Fibroblast of lung (primary cell): ENCODE measurements around the gene MBNL2. TPM values are rescaled to one million over a fixed set of nuclear protein-coding genes. Genes with fewer than 3 reads are reported as not detected.
A peak's percentile ranks its signal among the peaks of the same experiment; 100 is the strongest.

Source experiments
- DNase-seq, 2 donors: peaks; one replicate each; pipeline versions ENCODE4 v3.0.0 to v3.0.0-alpha.2; 2010; ENCODE audit warnings: low read depth in 2 of 2
- H2AFZ ChIP-seq: 2 replicates; pipeline ENCODE4 v1.5.1; 2012; ENCODE audit warnings: low read length, control low read depth, inconsistent platforms
- H3K27ac ChIP-seq: 2 replicates; pipeline ENCODE4 v1.5.1; 2011; ENCODE audit warnings: low read length, control low read depth; ENCODE audit not compliant: insufficient read depth
- H3K27me3 ChIP-seq: 2 replicates; pipeline ENCODE4 v1.5.1; 2011; ENCODE audit warnings: mild to moderate bottlenecking, low read length; ENCODE audit not compliant: control insufficient read depth, insufficient read depth
- H3K36me3 ChIP-seq: 2 replicates; pipeline ENCODE4 v1.5.1; 2011; ENCODE audit warnings: low read length; ENCODE audit not compliant: control insufficient read depth, insufficient read depth
- H3K4me1 ChIP-seq: 2 replicates; pipeline ENCODE4 v1.5.1; 2011; ENCODE audit warnings: low read length; ENCODE audit not compliant: control insufficient read depth, insufficient read depth; ENCODE audit errors: extremely low read depth
- H3K4me2 ChIP-seq: 2 replicates; pipeline ENCODE4 v1.5.1; 2011; ENCODE audit warnings: low read length, control low read depth; ENCODE audit not compliant: insufficient read depth; ENCODE audit errors: extremely low read depth
- H3K4me3 ChIP-seq, 4 experiments: fragments of 200-600 bp in 1 of 4; sonication (generic) in 1 of 4; replicated peaks in 1 of 4; 2 replicates each; pipeline ENCODE4 v1.5.1; 2011 to 2016; ENCODE audit warnings: low read length in 4 of 4, low read depth in 3 of 4, mild to moderate bottlenecking in 3 of 4, control low read depth in 2 of 4, inconsistent platforms in 1 of 4, mixed read lengths in 1 of 4; ENCODE audit not compliant: insufficient read depth in 1 of 4; ENCODE audit errors: control extremely low read depth in 1 of 4
- H3K79me2 ChIP-seq: 2 replicates; pipeline ENCODE4 v1.5.1; 2012; ENCODE audit warnings: mild to moderate bottlenecking, low read length, inconsistent platforms; ENCODE audit not compliant: control insufficient read depth, insufficient read depth
- H3K9ac ChIP-seq: 2 replicates; pipeline ENCODE4 v1.5.1; 2011; ENCODE audit warnings: mild to moderate bottlenecking, low read length, control low read depth; ENCODE audit not compliant: insufficient read depth
- H3K9me3 ChIP-seq: 2 replicates; pipeline ENCODE4 v1.5.1; 2012; ENCODE audit warnings: low read depth, low read length; ENCODE audit not compliant: control insufficient read depth, insufficient read depth
- H4K20me1 ChIP-seq: 2 replicates; pipeline ENCODE4 v1.5.1; 2011; ENCODE audit warnings: low read length; ENCODE audit not compliant: control insufficient read depth, insufficient read depth; ENCODE audit errors: extremely low read depth
- CTCF ChIP-seq, 2 donors: IDR thresholded peaks in 1 of 2; conservative IDR thresholded peaks in 1 of 2; 1 replicate in 1 of 2; 2 replicates in 1 of 2; pipeline ENCODE4 v1.5.1; 2011 to 2012; ENCODE audit warnings: low read length in 2 of 2, control low read depth in 1 of 2, inconsistent platforms in 1 of 2, low read depth in 1 of 2, mild to moderate bottlenecking in 1 of 2
- EZH2 ChIP-seq: IDR thresholded peaks from 2 replicates; pipeline ENCODE4 v1.5.1; 2012; ENCODE audit warnings: low read length, control low read depth, mild to moderate bottlenecking; ENCODE audit errors: missing control alignments
- polyA plus RNA-seq, 2 donors: library from polyadenylated mRNA; depleted of rRNA in 1 of 2; stranded (reverse) in 1 of 2; unstranded in 1 of 2; fragments of >200 nt; gene quantifications; 2 replicates each; pipeline ENCODE4 v1.2.1, GENCODE V29; 2011 to 2012; ENCODE audit warnings: missing spikeins in 1 of 2
- total RNA-seq: library from RNA; depleted of rRNA; stranded (reverse); fragments of >200 nt; gene quantifications from 2 replicates; pipeline ENCODE4 v1.2.1, GENCODE V29; 2014

Gene MBNL2
- total and polyA plus RNA-seq, 2 donors (not counting 1 experiment from before 2014, with no cell fraction given), result 48.9 to 61.1 TPM

DNA sequence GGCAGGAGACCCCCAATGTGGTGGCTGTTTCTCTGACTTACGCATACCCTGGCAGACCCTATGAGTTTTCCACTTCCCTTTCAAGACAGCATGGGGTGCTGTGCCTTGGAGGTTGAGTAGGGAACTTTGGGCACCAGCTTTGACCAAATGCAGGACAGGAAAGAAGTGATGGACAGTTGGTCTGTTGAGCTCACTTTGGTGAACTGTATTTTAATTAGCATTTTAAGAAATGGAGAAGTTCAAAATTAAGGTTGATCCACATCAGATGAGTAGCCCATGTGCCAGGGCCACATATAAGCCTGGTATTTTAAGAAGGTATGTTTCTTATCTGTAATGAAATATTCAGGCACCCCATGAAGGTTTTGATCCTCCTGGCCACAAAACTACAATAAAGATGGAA lies 165.8 kb downstream of the MBNL2 start:
- H3K27me3 ChIP-seq, result no peaks in the 10 kb centered on the region
- no peak for TF ChIP-seq EZH2
- no peak for TF ChIP-seq CTCF (conservative IDR thresholded peaks at IDR 0.05 in 1 of 2, IDR thresholded peaks at IDR 0.05 in 1 of 2; ENCODE audit: low read depth in 1 of 2, low read length in 2 of 2)
- H3K4me3 ChIP-seq, result no peak overlapping the region
- H3K4me1 ChIP-seq, result peaks cover 3% of the 10 kb centered on the region
- H3K27ac ChIP-seq, result no peak overlapping the region
- no peaks in the 10 kb centered on the region for H3K79me2 ChIP-seq
- no peaks in the 10 kb centered on the region for H4K20me1 ChIP-seq
- no peak overlapping the region for H2AFZ ChIP-seq
- no peak overlapping the region for H3K9ac ChIP-seq
- H3K9me3 ChIP-seq, result no peaks in the 10 kb centered on the region
- DNase-seq, result no peak
- H3K36me3 ChIP-seq, result no peaks in the 10 kb centered on the region
- no peak overlapping the region for H3K4me2 ChIP-seq

DNA sequence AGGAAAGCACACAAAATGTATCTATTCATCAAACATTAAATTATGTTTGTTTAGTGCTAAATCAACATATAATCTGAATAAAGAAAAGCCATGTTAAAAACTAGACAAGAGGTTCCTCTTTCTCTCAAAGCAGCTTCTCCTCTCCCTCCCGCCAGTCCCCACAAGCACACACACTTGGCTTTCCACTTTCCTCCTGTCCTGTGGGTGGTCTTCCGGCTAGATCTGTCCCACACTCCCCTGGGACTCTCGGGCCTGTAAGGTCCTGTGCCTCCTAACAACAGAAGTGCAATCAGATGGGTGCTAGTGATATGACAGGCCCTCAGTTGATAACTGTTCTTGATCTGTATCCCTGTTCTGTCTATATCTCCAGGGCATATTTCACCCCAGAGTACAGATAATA lies 166.2 kb downstream of the MBNL2 start:
- TF ChIP-seq CTCF (conservative IDR thresholded peaks at IDR 0.05 in 1 of 2, IDR thresholded peaks at IDR 0.05 in 1 of 2; ENCODE audit: low read depth in 1 of 2, low read length in 2 of 2) (no peak), EZH2 (no peak)
- Histone ChIP-seq H3K27ac (no peak overlapping the region), H3K36me3 (no peaks in the 10 kb centered on the region), H3K79me2 (no peaks in the 10 kb centered on the region), H3K27me3 (no peaks in the 10 kb centered on the region), H3K4me1 (peaks cover 3% of the 10 kb centered on the region), H3K4me3 (no peak overlapping the region), H3K4me2 (no peak overlapping the region), H3K9ac (no peak overlapping the region), H3K9me3 (no peaks in the 10 kb centered on the region), H4K20me1 (no peaks in the 10 kb centered on the region), H2AFZ (no peak overlapping the region)
- DNase-seq, result no peak

GRCh38 chr13:97390941-97391600 lies 168.9 kb downstream of the MBNL2 start:
- Histone ChIP-seq H4K20me1 (no peaks in the 10 kb centered on the region), H3K4me1 (peaks cover 6% of the 10 kb centered on the region), H3K27ac (no peak overlapping the region), H3K79me2 (no peaks in the 10 kb centered on the region), H2AFZ (no peak overlapping the region), H3K9me3 (no peaks in the 10 kb centered on the region), H3K4me3 (no peak overlapping the region), H3K36me3 (no peaks in the 10 kb centered on the region), H3K27me3 (no peaks in the 10 kb centered on the region), H3K4me2 (no peak overlapping the region), H3K9ac (no peak overlapping the region)
- TF ChIP-seq CTCF (conservative IDR thresholded peaks at IDR 0.05 in 1 of 2, IDR thresholded peaks at IDR 0.05 in 1 of 2; ENCODE audit: low read depth in 1 of 2, low read length in 2 of 2) (no peak), EZH2 (no peak)
- DNase-seq, result peak in 1 of 2 donors; percentile 49
